A549 treated with ZK216348 at 1 μM for 4 hours (cell line): ENCODE data around the gene ZNF770. TPM values are rescaled to one million over a fixed set of nuclear protein-coding genes. Genes with fewer than 3 reads are reported as not detected.

Source experiments
- total RNA-seq: library from RNA; stranded (reverse); fragments of 200-300 nt; extraction: Qiagen RNA extraction; gene quantifications from 5 replicates; pipeline ENCODE4 v1.2.3, GENCODE V29; 2022; ENCODE audit warnings: low read depth

ZNF770 gene
- total RNA-seq, result 6.9 to 17.7 TPM (median 16.0 TPM) in 5 replicates

GRCh38 chr15:34988027-34988902 lies at the start of gene ZNF770:
TSS of gene ZNF770 (minus strand) at chr15:34988287. CDS start at chr15:34983434, 4,853 bp downstream.

GRCh38 chr15:34969340-34970097 lies 18.6 kb downstream of the ZNF770 start, which contains the start of gene AQR:
TSS of gene AQR (minus strand) at chr15:34969742. CDS start at chr15:34969613, 129 bp downstream.

Other genes with a start within 250 kb of the ZNF770 start
- gene GJD2, start 233.3 kb downstream of the ZNF770 start, total RNA-seq, result not detected in 5 replicates
- gene ACTC1, start 192.7 kb downstream of the ZNF770 start, total RNA-seq, result 0.17 to 0.35 TPM (median 0.27 TPM) in 5 replicates
- 30.9 to 36.2 TPM (median 33.5 TPM) in 5 replicates for gene AQR, start 18.5 kb downstream of the ZNF770 start, total RNA-seq
- not detected in 5 replicates for gene NANOGP8, start 97.0 kb upstream of the ZNF770 start, total RNA-seq